SU-DHL-6 (cell line): ENCODE results near the gene PIF1.

ENCODE experiments used
- H2AFZ ChIP-seq: fragments of 200-600 bp; sonication (generic); 2 replicates; pipeline ENCODE4 v1.6.1; 2014; ENCODE audit warnings: low read depth, mild to moderate bottlenecking, moderate library complexity, mixed read lengths, antibody characterized with exemption, low read length; ENCODE audit not compliant: severe bottlenecking
- H3F3A ChIP-seq: fragments of 200-600 bp; shearing (Covaris generic); 2 replicates; pipeline ENCODE4 v1.6.0; 2016; ENCODE audit warnings: antibody characterized with exemption, mild to moderate bottlenecking; ENCODE audit not compliant: insufficient read depth
- H3K27ac ChIP-seq: fragments of 200-600 bp; sonication (generic); 2 replicates; pipeline ENCODE4 v1.5.1; 2016; ENCODE audit warnings: low read depth, mild to moderate bottlenecking, low read length, moderate library complexity, mixed read lengths
- H3K27me3 ChIP-seq: fragments of 200-600 bp; sonication (generic), shearing (Covaris generic); 2 replicates; pipeline ENCODE4 v1.6.0; 2014; ENCODE audit warnings: mild to moderate bottlenecking, low read length
- H3K36me3 ChIP-seq: fragments of 200-600 bp; sonication (generic); 2 replicates; pipeline ENCODE4 v1.6.1; 2014; ENCODE audit warnings: mild to moderate bottlenecking, low read length, mixed read lengths
- H3K4me2 ChIP-seq: fragments of 300-600, 200-600 bp; shearing (Covaris generic), sonication (generic); 2 replicates; pipeline ENCODE4 v1.6.0; 2014; ENCODE audit warnings: low read length, low read depth, mild to moderate bottlenecking; ENCODE audit not compliant: poor library complexity, severe bottlenecking
- H3K4me3 ChIP-seq: fragments of 200-600 bp; sonication (generic); 2 replicates; pipeline ENCODE4 v1.5.1; 2014; ENCODE audit warnings: antibody characterized with exemption, low read length, mild to moderate bottlenecking, mixed read lengths; ENCODE audit not compliant: insufficient read depth, poor library complexity, severe bottlenecking
- H3K79me2 ChIP-seq: fragments of 200-600 bp; sonication (generic); 2 replicates; pipeline ENCODE4 v1.6.1; 2014; ENCODE audit warnings: mild to moderate bottlenecking, low read length, moderate library complexity; ENCODE audit not compliant: insufficient read depth
- H3K9ac ChIP-seq: fragments of 200-600 bp; sonication (generic); 2 replicates; pipeline ENCODE4 v1.7.0; 2014; ENCODE audit warnings: mild to moderate bottlenecking, low read length
- H3K9me2 ChIP-seq: fragments of 200-600 bp; sonication (generic); replicated peaks from 2 replicates; pipeline ENCODE4 v1.6.1; 2014; ENCODE audit warnings: low read length; ENCODE audit not compliant: insufficient read depth
- H3K9me3 ChIP-seq: fragments of 200-600 bp; sonication (generic); 2 replicates; pipeline ENCODE4 v1.6.1; 2014; ENCODE audit warnings: low read length, mixed read lengths; ENCODE audit not compliant: insufficient read depth
- H4K20me1 ChIP-seq: fragments of 200-600 bp; sonication (generic); 2 replicates; pipeline ENCODE4 v1.6.1; 2014; ENCODE audit warnings: low read depth, mild to moderate bottlenecking, antibody characterized with exemption, low read length, moderate library complexity, mixed read lengths
- CTCF ChIP-seq: fragments of 200-600 bp; sonication (generic); IDR thresholded peaks from one replicate; pipeline ENCODE4 v1.5.1; 2017; ENCODE audit warnings: antibody characterized with exemption, mild to moderate bottlenecking, low read length, moderate library complexity; ENCODE audit not compliant: insufficient read depth, poor library complexity, severe bottlenecking
- EZH2phosphoT487 ChIP-seq: fragments of 200-600 bp; sonication (generic), shearing (Covaris generic); conservative IDR thresholded peaks from 2 replicates; pipeline ENCODE4 v1.6.1; 2018; ENCODE audit warnings: mild to moderate bottlenecking, antibody characterized with exemption, low read length, moderate library complexity, mixed read lengths

PIF1 gene

GRCh38 chr15:64813075-64813474 lies 12.4 kb downstream of the PIF1 start:
- Histone ChIP-seq H3K27ac (no peak overlapping the region), H3K9me2 (no peaks in the 10 kb centered on the region), H3F3A (0 out of 2 replicates have a peak, but pooled peaks cover 4% of the 10 kb centered on the region), H3K4me2 (no peak overlapping the region), H3K9ac (no peak overlapping the region), H4K20me1 (no peaks in the 10 kb centered on the region), H3K79me2 (no peaks in the 10 kb centered on the region), H3K9me3 (no peaks in the 10 kb centered on the region), H3K4me3 (no peak overlapping the region), H3K27me3 (no peaks in the 10 kb centered on the region), H2AFZ (no peak overlapping the region), H3K36me3 (no peaks in the 10 kb centered on the region)
- TF ChIP-seq CTCF (no peak), EZH2phosphoT487 (no peak)

GRCh38 chr15:64810497-64811326 lies 14.7 kb downstream of the PIF1 start:
- Histone ChIP-seq H3K36me3 (no peaks in the 10 kb centered on the region), H3K9ac (no peak overlapping the region), H3K79me2 (no peaks in the 10 kb centered on the region), H3K27ac (no peak overlapping the region), H2AFZ (no peak overlapping the region), H3F3A (0 out of 2 replicates have a peak, but pooled peaks cover 2% of the 10 kb centered on the region), H3K9me2 (no peaks in the 10 kb centered on the region), H3K4me2 (no peak overlapping the region), H3K4me3 (no peak overlapping the region), H4K20me1 (no peaks in the 10 kb centered on the region), H3K9me3 (no peaks in the 10 kb centered on the region), H3K27me3 (no peaks in the 10 kb centered on the region)
- TF ChIP-seq CTCF = no peak
- no peak for TF ChIP-seq EZH2phosphoT487

GRCh38 chr15:64809649-64810496 lies 15.6 kb downstream of the PIF1 start:
- no peaks in the 10 kb centered on the region for H3F3A ChIP-seq
- H3K9me2 ChIP-seq = no peaks in the 10 kb centered on the region
- no peak overlapping the region for H3K9ac ChIP-seq
- H3K27ac ChIP-seq = no peak overlapping the region
- H3K36me3 ChIP-seq = no peaks in the 10 kb centered on the region
- H3K79me2 ChIP-seq = no peaks in the 10 kb centered on the region
- no peaks in the 10 kb centered on the region for H4K20me1 ChIP-seq
- no peaks in the 10 kb centered on the region for H3K9me3 ChIP-seq
- no peaks in the 10 kb centered on the region for H3K27me3 ChIP-seq
- H3K4me2 ChIP-seq = no peak overlapping the region
- peak; percentile 97 for TF ChIP-seq CTCF
- TF ChIP-seq EZH2phosphoT487 = no peak
- no peak overlapping the region for H2AFZ ChIP-seq
- no peak overlapping the region for H3K4me3 ChIP-seq
